ENCODE data around the gene SELENOK. TPM values are rescaled to one million over a fixed set of nuclear protein-coding genes. Genes with fewer than 3 reads are reported as not detected.

SELENOK gene
- total and polyA plus RNA-seq, 8 donors, result 16.0 to 63.6 (median 28.3) TPM

DNA sequence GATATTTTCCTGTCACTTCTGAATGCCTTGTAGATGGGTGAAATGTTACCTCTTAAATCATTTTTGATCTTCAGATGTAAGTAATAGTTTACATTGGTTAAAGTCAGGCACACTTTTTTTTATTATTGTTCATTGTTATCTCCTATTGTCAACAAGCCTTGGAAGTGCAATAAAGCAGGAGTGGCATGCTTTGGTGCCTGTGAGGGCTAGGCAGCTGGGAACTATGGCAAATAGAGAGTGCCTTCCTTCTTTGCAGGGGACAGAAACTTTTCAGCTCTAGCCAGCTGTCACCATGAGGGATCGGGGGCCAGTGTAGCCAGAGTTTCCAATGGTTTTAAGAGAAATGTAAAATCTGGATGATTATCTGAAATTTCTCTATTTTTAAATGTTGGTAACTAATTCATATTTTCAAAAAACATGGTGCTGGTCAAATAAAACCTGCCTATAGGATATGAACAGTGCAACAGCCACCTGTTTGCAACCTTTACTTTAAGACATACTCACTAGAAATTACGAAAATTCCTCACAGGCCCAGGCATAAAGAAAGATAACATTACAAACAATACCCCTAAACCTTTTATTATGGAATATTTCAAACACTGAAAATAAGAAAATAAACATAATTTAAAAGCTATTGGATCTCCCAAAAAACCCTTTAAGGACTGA is 9.1 kb upstream of the SELENOK start:
- no peaks in the 10 kb centered on the region for H3K4me1 ChIP-seq
- peaks cover 0 to 5% (median 0%) of the 10 kb centered on the region in 4 donors for H3K27me3 ChIP-seq
- DNase-seq (no peak), FAIRE-seq (no peak), ATAC-seq (no peak)
- 70 to 80% methylated on average over 2 of the region's 2 CpGs for WGBS, 2 donors
- no peaks in the 10 kb centered on the region for H3K36me3 ChIP-seq
- TF ChIP-seq, protein P1, sequence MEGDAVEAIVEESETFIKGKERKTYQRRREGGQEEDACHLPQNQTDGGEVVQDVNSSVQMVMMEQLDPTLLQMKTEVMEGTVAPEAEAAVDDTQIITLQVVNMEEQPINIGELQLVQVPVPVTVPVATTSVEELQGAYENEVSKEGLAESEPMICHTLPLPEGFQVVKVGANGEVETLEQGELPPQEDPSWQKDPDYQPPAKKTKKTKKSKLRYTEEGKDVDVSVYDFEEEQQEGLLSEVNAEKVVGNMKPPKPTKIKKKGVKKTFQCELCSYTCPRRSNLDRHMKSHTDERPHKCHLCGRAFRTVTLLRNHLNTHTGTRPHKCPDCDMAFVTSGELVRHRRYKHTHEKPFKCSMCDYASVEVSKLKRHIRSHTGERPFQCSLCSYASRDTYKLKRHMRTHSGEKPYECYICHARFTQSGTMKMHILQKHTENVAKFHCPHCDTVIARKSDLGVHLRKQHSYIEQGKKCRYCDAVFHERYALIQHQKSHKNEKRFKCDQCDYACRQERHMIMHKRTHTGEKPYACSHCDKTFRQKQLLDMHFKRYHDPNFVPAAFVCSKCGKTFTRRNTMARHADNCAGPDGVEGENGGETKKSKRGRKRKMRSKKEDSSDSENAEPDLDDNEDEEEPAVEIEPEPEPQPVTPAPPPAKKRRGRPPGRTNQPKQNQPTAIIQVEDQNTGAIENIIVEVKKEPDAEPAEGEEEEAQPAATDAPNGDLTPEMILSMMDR (IDR thresholded peaks at IDR 0.05), result no peak
- H3K9me3 ChIP-seq, result no peaks in the 10 kb centered on the region
- H3K27ac ChIP-seq, result no peak overlapping the region
- intact Hi-C loops (cut with DNase I), result no loop called here
- H3K4me3 ChIP-seq, result no peak overlapping the region

DNA sequence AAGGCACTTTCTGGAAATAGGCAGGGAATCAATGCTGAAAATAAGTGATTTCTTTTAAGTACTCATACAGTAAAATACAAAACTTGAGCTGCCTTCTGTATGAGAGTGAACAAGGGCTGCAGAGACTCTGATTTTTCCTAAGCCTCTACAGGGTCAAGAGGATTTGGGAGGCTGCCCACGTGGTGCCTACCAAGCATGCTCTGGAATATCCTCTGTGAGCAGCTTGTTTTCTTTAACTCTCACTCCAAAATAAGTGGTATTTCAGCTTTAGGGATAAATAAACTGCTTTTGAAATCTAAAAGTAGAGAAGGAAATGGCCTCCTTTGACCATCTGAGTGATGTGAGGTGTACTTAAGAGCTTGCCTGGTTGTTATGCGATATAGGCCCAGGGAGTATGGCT is 8.1 kb upstream of the SELENOK start:
- FAIRE-seq (no peak), ATAC-seq (no peak), DNase-seq (no peak)
- intact Hi-C loops (cut with DNase I), result no loop called here
- Histone ChIP-seq H3K36me3 (no peaks in the 10 kb centered on the region), H3K4me3 (no peak overlapping the region), H3K27me3 (peaks cover 0 to 5% (median 0%) of the 10 kb centered on the region in 4 donors), H3K4me1 (no peaks in the 10 kb centered on the region), H3K27ac (no peak overlapping the region), H3K9me3 (no peaks in the 10 kb centered on the region)
- TF ChIP-seq, protein P1 (IDR thresholded peaks at IDR 0.05), result no peak
- 73 to 74% methylated on average over 2 of the region's 2 CpGs for WGBS, 2 donors

DNA sequence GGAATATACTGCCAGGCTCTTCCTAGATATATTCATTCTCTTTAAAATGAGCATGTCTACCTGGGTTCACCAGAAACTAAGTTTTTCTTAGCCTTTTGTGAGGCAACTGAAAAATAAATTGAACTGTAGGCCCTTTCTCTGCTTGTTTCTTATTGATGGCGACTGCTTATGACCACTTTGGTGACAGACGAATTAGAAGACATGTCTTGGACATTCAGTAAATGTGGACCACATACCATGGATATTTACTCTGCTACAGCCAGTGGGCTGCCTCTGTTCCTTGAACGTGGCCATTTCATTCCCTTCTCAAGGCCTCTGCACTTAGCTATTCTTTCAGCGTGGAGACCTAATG is 603 bp upstream of the SELENOK start:
- Histone ChIP-seq H3K9me3 (no peaks in the 10 kb centered on the region), H3K36me3 (no peaks in the 10 kb centered on the region), H3K4me1 (peaks cover 5 to 25% (median 9%) of the 10 kb centered on the region in 3 donors), H3K27me3 (peaks cover 0 to 5% (median 0%) of the 10 kb centered on the region in 4 donors), H3K27ac (peak overlapping the region; percentile 97 to 99 (median 97)), H3K4me3 (peak overlapping the region; percentile 8 to 93 (median 54))
- TF ChIP-seq, protein P1 (IDR thresholded peaks at IDR 0.05), result no peak
- DNase-seq (no peak), FAIRE-seq (no peak), ATAC-seq (no peak)
- intact Hi-C loops (cut with DNase I), result no loop called here
- 46 to 57% methylated on average over 4 of the region's 4 CpGs for WGBS, 2 donors

DNA sequence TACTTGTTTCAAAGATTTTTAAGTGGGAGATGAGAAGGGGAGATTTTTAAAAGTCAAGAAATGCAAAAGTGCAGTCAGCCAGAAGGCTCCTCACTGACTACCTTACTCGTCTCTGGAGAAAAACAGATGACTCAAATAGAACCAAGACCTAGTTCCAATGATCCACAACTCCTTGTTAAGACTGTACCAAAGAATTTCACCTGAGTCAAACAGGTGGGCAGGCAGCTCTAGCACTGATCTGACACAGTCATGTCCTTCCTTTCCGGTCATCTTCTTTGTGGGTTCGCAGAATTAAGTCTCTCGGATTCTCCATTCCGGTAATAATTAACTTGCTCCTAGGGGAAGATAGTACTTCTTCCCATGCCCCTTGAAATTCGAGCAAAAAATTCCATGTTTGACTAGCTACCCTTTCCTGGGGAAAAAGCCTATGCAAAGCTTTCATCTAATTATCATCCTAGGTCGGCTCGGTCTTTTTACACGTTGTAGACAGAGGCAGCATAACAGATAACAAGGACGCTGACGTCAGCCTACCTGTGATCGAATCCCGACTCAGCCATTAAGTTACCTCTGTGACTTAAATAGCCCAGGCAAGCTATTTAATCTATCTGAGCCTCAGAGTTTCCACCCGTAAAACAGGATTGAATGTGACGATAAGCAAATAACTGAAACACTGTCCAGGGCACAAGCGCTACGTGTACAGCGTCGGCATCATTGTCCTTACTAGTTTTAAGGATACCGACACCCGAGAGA is 758 bp downstream of the SELENOK start:
- TF ChIP-seq, protein P1 (IDR thresholded peaks at IDR 0.05), result no peak
- Histone ChIP-seq H3K4me3 (peak overlapping the region; percentile 80 to 93 (median 92)), H3K27ac (peak overlapping the region; percentile 97 to 99 (median 97)), H3K9me3 (no peaks in the 10 kb centered on the region), H3K27me3 (no peaks in the 10 kb centered on the region), H3K4me1 (peaks cover 5 to 25% (median 9%) of the 10 kb centered on the region in 3 donors), H3K36me3 (no peaks in the 10 kb centered on the region)
- no peak for FAIRE-seq
- intact Hi-C loops (cut with DNase I), result no loop called here
- ATAC-seq, result peak; percentile 52 to 64 (median 62)
- 1 to 2% methylated on average over 21 of the region's 21 CpGs for WGBS, 2 donors
- DNase-seq, result peak in 4 of 6 donors; percentile 40 to 50 (median 42)

DNA sequence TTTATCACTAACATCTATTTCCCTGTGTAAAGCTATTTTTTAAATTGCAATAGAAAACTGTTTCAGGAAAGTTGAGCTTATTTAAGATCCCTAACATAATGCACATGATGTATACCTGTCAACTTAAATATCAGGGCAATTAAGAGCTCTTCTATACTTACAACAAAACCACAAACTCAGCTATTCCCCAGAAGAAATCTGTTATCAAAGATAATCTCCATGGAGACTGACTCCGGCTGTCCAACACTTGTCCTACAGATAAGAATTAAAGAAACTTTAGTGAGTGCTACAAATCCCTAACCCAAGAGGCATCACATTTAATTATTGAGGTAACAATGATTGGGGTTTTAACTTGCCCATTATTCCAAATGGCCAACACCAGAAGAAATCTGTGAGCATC is 3.4 kb downstream of the SELENOK start:
- Histone ChIP-seq H3K9me3 (no peaks in the 10 kb centered on the region), H3K4me1 (peaks cover 5 to 25% (median 9%) of the 10 kb centered on the region in 3 donors), H3K27me3 (no peaks in the 10 kb centered on the region), H3K27ac (no peak overlapping the region), H3K36me3 (peaks cover 0 to 20% (median 7%) of the 10 kb centered on the region in 3 donors), H3K4me3 (no peak overlapping the region)
- no peak for ATAC-seq
- no peak for FAIRE-seq
- 26 to 35% methylated on average over 1 of the region's 1 CpG for WGBS, 2 donors
- DNase-seq, result no peak
- TF ChIP-seq, protein P1 (IDR thresholded peaks at IDR 0.05), result no peak
- intact Hi-C loops (cut with DNase I), result no loop called here

All from pancreas (tissue), 10 donors.